ENCODE results near the gene PRR11.

- peak; percentile 98 for TF ChIP-seq POLR2AphosphoS5 (IDR thresholded peaks at IDR 0.05)
- peak in 2 of 4 experiments; percentile 26 to 37 for TF ChIP-seq CTCF (IDR thresholded peaks at IDR 0.05)
- peak; percentile 77 for TF ChIP-seq POLR2A (IDR thresholded peaks at IDR 0.05)
Observed at GRCh38 chr17:59106463-59107305, 48.9 kb upstream of the PRR11 start, which contains the start of gene TRIM37.

Measured in prostate gland (tissue), 2 donors.